ENCODE results near the gene MRPS35. TPM values are rescaled to one million over a fixed set of nuclear protein-coding genes. Genes with fewer than 3 reads are reported as not detected.
A peak's percentile ranks its signal among the peaks of the same experiment; 100 is the strongest.

Gene MRPS35
- total and polyA plus RNA-seq, 2 experiments from 2014 or later, result 32.0 to 63.6 TPM

DNA sequence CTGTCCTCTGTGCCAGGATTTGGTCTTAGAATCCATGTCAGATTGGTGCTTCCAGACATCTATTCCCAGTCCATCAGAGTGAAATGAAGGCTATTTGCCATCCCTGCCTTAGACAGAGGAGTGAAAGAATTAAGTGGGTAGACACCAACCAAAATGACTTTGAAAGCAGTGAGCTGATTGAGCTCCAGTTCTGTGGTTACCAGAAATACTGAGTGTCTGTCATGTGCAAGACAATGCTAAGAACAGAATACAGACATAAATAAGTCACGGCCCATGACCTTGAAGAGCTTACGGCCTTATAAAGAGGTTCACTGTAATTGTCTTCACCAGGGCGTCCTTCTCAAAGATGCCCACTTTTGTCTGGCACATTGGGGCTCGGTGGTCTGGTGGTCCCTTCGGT is 91.0 kb downstream of the MRPS35 start:
- TF ChIP-seq CTCF (IDR thresholded peaks at IDR 0.05; ENCODE audit: low read depth, low read length), result no peak
- H3K4me1 ChIP-seq (ENCODE audit: low read depth), result peaks cover 18% of the 10 kb centered on the region
- DNase-seq (ENCODE audit: low read depth in 1 of 2, low spot score in 1 of 2), result no peak
- H3K27me3 ChIP-seq, result no peaks in the 10 kb centered on the region
- no peaks in the 10 kb centered on the region for H3K9me3 ChIP-seq (ENCODE audit: low read depth)
- H3K27ac ChIP-seq, result peak overlapping the region; percentile 37
- peaks cover 18% of the 10 kb centered on the region for H3K36me3 ChIP-seq
- H3K4me3 ChIP-seq, result no peak overlapping the region

DNA sequence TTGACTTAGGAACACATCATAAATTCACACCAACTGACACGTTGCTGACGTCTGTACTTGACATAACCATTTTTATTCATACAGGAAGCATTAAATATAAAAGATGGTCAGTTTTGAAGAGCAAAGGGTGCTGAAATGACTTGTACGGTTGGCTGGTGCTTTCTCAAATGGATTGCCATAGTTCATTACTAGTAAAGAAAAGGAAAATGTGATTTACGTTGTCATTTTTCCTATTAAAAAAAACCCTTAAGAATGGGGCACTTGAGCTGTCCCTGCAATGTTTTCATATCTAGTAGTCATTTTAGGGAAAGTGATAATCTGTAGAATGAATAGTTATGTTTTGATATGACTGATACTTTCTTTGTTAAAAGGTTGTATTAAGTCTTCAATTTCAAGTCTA is 91.9 kb downstream of the MRPS35 start:
- Histone ChIP-seq H3K9me3 (ENCODE audit: low read depth) (no peaks in the 10 kb centered on the region), H3K4me1 (ENCODE audit: low read depth) (peaks cover 9% of the 10 kb centered on the region), H3K27me3 (no peaks in the 10 kb centered on the region), H3K27ac (no peak overlapping the region), H3K4me3 (no peak overlapping the region), H3K36me3 (peaks cover 14% of the 10 kb centered on the region)
- DNase-seq (ENCODE audit: low read depth in 1 of 2, low spot score in 1 of 2), result no peak
- no peak for TF ChIP-seq CTCF (IDR thresholded peaks at IDR 0.05; ENCODE audit: low read depth, low read length)

DNA sequence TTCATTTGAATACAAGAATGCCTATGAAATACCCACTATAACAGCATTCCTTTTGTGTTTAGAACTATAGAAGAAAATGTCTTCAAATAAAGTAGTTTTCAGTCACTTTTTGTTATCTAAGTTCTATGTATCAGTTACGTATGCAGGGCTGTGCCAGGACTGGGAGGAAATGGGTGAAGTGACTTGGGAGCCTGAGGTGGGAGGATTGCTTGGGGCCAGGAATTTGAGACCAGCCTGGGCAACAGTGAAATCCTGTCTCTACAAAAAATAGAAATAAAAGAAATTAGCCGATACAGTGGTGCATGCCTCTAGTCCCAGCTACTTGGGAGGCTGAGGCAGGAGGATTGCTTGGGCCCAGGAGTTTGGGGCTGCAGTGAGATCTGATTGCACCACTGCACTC is 92.3 kb downstream of the MRPS35 start:
- Histone ChIP-seq H3K4me1 (ENCODE audit: low read depth) (peaks cover 7% of the 10 kb centered on the region), H3K27ac (no peak overlapping the region), H3K36me3 (peaks cover 10% of the 10 kb centered on the region), H3K9me3 (ENCODE audit: low read depth) (no peaks in the 10 kb centered on the region), H3K27me3 (no peaks in the 10 kb centered on the region), H3K4me3 (no peak overlapping the region)
- DNase-seq (ENCODE audit: low read depth in 1 of 2, low spot score in 1 of 2), result no peak
- TF ChIP-seq CTCF (IDR thresholded peaks at IDR 0.05; ENCODE audit: low read depth, low read length), result no peak

- H3K4me1 ChIP-seq (ENCODE audit: low read depth), result no peaks in the 10 kb centered on the region
- H3K9me3 ChIP-seq (ENCODE audit: low read depth), result no peaks in the 10 kb centered on the region
- H3K27me3 ChIP-seq, result no peaks in the 10 kb centered on the region
- no peak for TF ChIP-seq CTCF (IDR thresholded peaks at IDR 0.05; ENCODE audit: low read depth, low read length)
- no peaks in the 10 kb centered on the region for H3K36me3 ChIP-seq
- H3K27ac ChIP-seq, result no peak overlapping the region
- no peak for DNase-seq (ENCODE audit: low read depth in 1 of 2, low spot score in 1 of 2)
- H3K4me3 ChIP-seq, result no peak overlapping the region
Measured at GRCh38 chr12:27805238-27805637, 94.6 kb downstream of the MRPS35 start.

Other genes with a start within 250 kb of the MRPS35 start
- 15.6 and 30.9 TPM in 2 replicates for gene PPFIBP1, start 186.6 kb upstream of the MRPS35 start, total RNA-seq
- 23.5 and 34.8 TPM in 2 replicates for gene PPFIBP1, start 186.6 kb upstream of the MRPS35 start, polyA plus RNA-seq
- 0.35 and 0.57 TPM in 2 replicates for gene REP15, start 14.4 kb upstream of the MRPS35 start, total RNA-seq
- gene REP15, start 14.4 kb upstream of the MRPS35 start, polyA plus RNA-seq, result not detected in 2 replicates
- gene KLHL42, start 69.4 kb downstream of the MRPS35 start, total RNA-seq, result 27.4 and 42.2 TPM in 2 replicates
- gene KLHL42, start 69.4 kb downstream of the MRPS35 start, polyA plus RNA-seq, result 25.7 and 26.5 TPM in 2 replicates
- not detected in 2 replicates for gene MANSC4, start 69.4 kb downstream of the MRPS35 start, total RNA-seq
- not detected in 2 replicates for gene MANSC4, start 69.4 kb downstream of the MRPS35 start, polyA plus RNA-seq

All from cardiac muscle cell (in vitro differentiated cells and primary cell).